Erythroblast (primary cell): ENCODE data around the gene ETV3.

Experiments
- GATA1 ChIP-seq: IDR thresholded peaks from 2 replicates; pipeline ENCODE4 v1.6.1; 2011; ENCODE audit warnings: low read depth, mild to moderate bottlenecking, control low read depth, low read length, moderate library complexity
- POLR2A ChIP-seq: IDR thresholded peaks from 2 replicates; pipeline ENCODE4 v1.6.1; 2011; ENCODE audit warnings: mild to moderate bottlenecking, low read length

DNA sequence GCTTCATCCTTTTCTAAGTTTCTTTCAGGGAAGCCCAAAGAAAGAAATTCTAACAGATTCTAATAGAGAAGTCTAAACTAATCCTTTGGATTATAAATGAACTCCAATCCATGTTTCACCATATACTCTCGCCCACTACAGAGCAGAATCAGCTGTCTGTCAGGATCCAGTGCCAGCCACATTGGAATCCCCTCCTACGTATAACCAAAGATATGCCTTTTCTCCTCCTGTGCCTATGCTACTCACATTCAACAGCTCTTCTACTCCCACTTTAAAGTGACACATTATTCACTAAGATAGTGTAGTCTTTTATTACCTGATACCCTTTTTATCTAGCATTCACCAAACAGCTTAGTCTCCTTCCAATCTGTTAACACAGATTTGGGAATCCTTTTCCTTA, 3.1 kb downstream of the ETV3 start:
- TF ChIP-seq POLR2A = no peak
- no peak for TF ChIP-seq GATA1
